Activated B cell treated with CpG ODN at 0.5 μM for 24 hours (primary cell): ENCODE data around the gene ERC2. TPM values are rescaled to one million over a fixed set of nuclear protein-coding genes. Genes with fewer than 3 reads are reported as not detected.

Source experiments
- ATAC-seq: fragments of 200-7000 bp; cut with Tn5 transposase; one replicate; pipeline ENCODE4 v1.10.0; 2021; ENCODE audit warnings: low read depth, mild to moderate bottlenecking, moderate library complexity
- CTCF ChIA-PET: fragments of 350-600 bp; sonication (Branson Sonifier 250); formaldehyde crosslinking; loops from one replicate; lab custom pipeline; 2021; ENCODE audit warnings: antibody characterized with exemption; lab: Charles Lee
- POLR2A ChIA-PET: fragments of 350-600 bp; sonication (Branson Sonifier 250); formaldehyde crosslinking; loops from one replicate; lab custom pipeline; 2021; ENCODE audit warnings: antibody characterized with exemption; lab: Charles Lee
- DNase-seq: peaks from one replicate; pipeline ENCODE4 v3.0.0; 2022
- H3K27ac Mint-ChIP-seq: one replicate; pipeline ENCODE4 v1.8.0; 2020; ENCODE audit warnings: mixed read lengths
- H3K27me3 Mint-ChIP-seq: one replicate; pipeline ENCODE4 v1.8.0; 2021; ENCODE audit warnings: mixed read lengths
- H3K36me3 Mint-ChIP-seq: one replicate; pipeline ENCODE4 v1.8.0; 2021; ENCODE audit warnings: low read depth, mixed read lengths
- H3K4me1 Mint-ChIP-seq: one replicate; pipeline ENCODE4 v1.8.0; 2021; ENCODE audit warnings: mixed read lengths
- H3K4me3 Mint-ChIP-seq: one replicate; pipeline ENCODE4 v1.8.0; 2020; ENCODE audit warnings: mild to moderate bottlenecking, mixed read lengths
- H3K9me3 Mint-ChIP-seq: one replicate; pipeline ENCODE4 v1.8.0; 2020; ENCODE audit warnings: mixed read lengths
- CTCF ChIP-seq: fragments of 200-600 bp; IDR thresholded peaks from one replicate; pipeline ENCODE4 v1.8.0; 2022; ENCODE audit warnings: antibody characterized with exemption, mild to moderate bottlenecking
- intact Hi-C: fragments of 100-400 bp; cut with micrococcal nuclease; formaldehyde crosslinking; loops from one replicate; pipeline ENCODE4 v1.15.1; 2024
- total RNA-seq: library from RNA; stranded (reverse); gene quantifications from 2 replicates; pipeline ENCODE4 v1.2.3, GENCODE V29; 2022

ERC2 gene
- total RNA-seq, 1 donor from 2014 or later, result not detected

- intact Hi-C loops, result no loop called here
- CTCF ChIA-PET, result no interaction called here
These were observed 111.0 kb downstream of the ERC2 start for GRCh38 chr3:56357266-56357665.

GRCh38 chr3:56356808-56357207 lies 111.5 kb downstream of the ERC2 start:
- intact Hi-C loops, result no loop called here
- POLR2A ChIA-PET, result no interaction called here
- no peaks in the 10 kb centered on the region for H3K9me3 Mint-ChIP-seq
- no peaks in the 10 kb centered on the region for H3K4me1 Mint-ChIP-seq
- ATAC-seq, result no peak
- no peak overlapping the region for H3K4me3 Mint-ChIP-seq
- CTCF ChIA-PET, result no interaction called here
- DNase-seq, result no peak
- no peak for TF ChIP-seq CTCF
- H3K36me3 Mint-ChIP-seq, result no peaks in the 10 kb centered on the region
- peaks cover 6% of the 10 kb centered on the region for H3K27me3 Mint-ChIP-seq
- no peak overlapping the region for H3K27ac Mint-ChIP-seq

More at GRCh38 chr3:56357266-56357665, 111.0 kb downstream of the ERC2 start:
- ATAC-seq (no peak), DNase-seq (no peak)
- no peaks in the 10 kb centered on the region for H3K9me3 Mint-ChIP-seq
- peaks cover 6% of the 10 kb centered on the region for H3K27me3 Mint-ChIP-seq
- H3K4me3 Mint-ChIP-seq, result no peak overlapping the region
- H3K27ac Mint-ChIP-seq, result no peak overlapping the region
- H3K4me1 Mint-ChIP-seq, result no peaks in the 10 kb centered on the region
- H3K36me3 Mint-ChIP-seq, result no peaks in the 10 kb centered on the region
- POLR2A ChIA-PET, result no interaction called here
- TF ChIP-seq CTCF, result no peak

- CTCF ChIA-PET, result no interaction called here
- H3K4me1 Mint-ChIP-seq, result no peaks in the 10 kb centered on the region
These were observed 112.6 kb downstream of the ERC2 start for GRCh38 chr3:56355570-56356185.

GRCh38 chr3:56351537-56351936 lies 116.7 kb downstream of the ERC2 start:
- Mint-ChIP-seq H3K27ac (no peak overlapping the region), H3K4me1 (no peaks in the 10 kb centered on the region), H3K27me3 (no peaks in the 10 kb centered on the region), H3K9me3 (no peaks in the 10 kb centered on the region), H3K36me3 (no peaks in the 10 kb centered on the region), H3K4me3 (no peak overlapping the region)
- no peak for TF ChIP-seq CTCF
- ATAC-seq (no peak), DNase-seq (no peak)
- ChIA-PET POLR2A (no interaction called here), CTCF (no interaction called here)
- intact Hi-C loops, result no loop called here

More at GRCh38 chr3:56355570-56356185, 112.6 kb downstream of the ERC2 start:
- H3K36me3 Mint-ChIP-seq, result no peaks in the 10 kb centered on the region
- POLR2A ChIA-PET, result no interaction called here
- no peak for TF ChIP-seq CTCF
- intact Hi-C loops, result no loop called here
- ATAC-seq, result no peak
- H3K27ac Mint-ChIP-seq, result no peak overlapping the region
- no peak overlapping the region for H3K4me3 Mint-ChIP-seq
- H3K9me3 Mint-ChIP-seq, result no peaks in the 10 kb centered on the region
- DNase-seq, result no peak
- no peaks in the 10 kb centered on the region for H3K27me3 Mint-ChIP-seq

GRCh38 chr3:56347219-56347871 lies 120.9 kb downstream of the ERC2 start:
- Mint-ChIP-seq H3K36me3 (no peaks in the 10 kb centered on the region), H3K4me1 (no peaks in the 10 kb centered on the region), H3K4me3 (no peak overlapping the region), H3K9me3 (no peaks in the 10 kb centered on the region), H3K27ac (no peak overlapping the region), H3K27me3 (peaks cover 8% of the 10 kb centered on the region)
- ATAC-seq, result no peak
- CTCF ChIA-PET, result no interaction called here
- intact Hi-C loops, result no loop called here
- POLR2A ChIA-PET, result no interaction called here
- no peak for DNase-seq
- TF ChIP-seq CTCF, result no peak
